ENCODE measurements around the gene SORCS3.

Gene SORCS3

DNA sequence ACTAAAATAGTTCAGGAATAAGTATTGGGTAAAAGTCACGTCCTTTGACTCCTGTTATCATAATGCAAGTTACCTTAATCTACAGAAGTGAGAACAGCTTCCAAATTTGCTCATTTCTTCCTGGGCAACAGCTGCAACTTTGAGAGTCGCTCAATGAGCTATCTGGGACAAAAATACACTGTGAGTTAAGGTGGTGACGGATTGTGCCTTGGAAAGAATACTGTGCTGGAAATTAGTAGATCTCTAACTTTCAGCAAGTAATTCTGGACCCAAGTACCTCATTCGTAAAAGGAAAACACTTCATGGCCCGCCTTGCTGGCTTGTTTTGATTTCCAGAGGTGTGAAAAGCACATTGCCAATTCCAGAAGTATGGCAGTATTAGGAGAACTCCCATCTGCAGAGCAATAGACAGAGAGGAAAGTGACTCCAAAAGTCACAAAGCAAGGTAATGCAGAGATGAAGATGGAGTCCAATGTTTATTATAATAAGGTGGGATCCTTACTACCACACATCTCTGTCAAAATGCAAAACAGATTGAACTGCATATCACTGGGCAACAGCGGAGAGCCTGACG lies 626.0 kb downstream of the SORCS3 start:
- no peak for DNase-seq (ENCODE audit: low read depth)

DNA sequence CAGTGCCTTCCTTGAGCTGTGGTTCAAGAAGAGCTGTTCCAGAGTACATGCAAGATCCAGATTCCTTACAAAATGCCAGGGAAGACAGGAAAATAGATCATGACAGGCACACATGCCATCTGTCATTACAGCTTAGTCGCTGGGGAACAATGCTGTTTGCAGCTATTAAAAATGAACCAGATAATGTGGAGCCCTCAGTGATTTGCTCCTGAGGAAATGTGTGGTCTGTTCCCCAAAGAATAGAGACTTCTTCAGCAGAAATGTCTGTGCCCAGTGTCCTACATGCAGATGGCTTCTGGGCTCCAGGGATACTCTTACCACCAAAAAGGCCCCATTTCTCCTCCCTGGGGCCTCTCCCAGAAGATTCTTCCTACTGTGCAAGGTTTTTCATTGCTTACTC lies 627.9 kb downstream of the SORCS3 start:
- DNase-seq (ENCODE audit: low read depth) = no peak

DNA sequence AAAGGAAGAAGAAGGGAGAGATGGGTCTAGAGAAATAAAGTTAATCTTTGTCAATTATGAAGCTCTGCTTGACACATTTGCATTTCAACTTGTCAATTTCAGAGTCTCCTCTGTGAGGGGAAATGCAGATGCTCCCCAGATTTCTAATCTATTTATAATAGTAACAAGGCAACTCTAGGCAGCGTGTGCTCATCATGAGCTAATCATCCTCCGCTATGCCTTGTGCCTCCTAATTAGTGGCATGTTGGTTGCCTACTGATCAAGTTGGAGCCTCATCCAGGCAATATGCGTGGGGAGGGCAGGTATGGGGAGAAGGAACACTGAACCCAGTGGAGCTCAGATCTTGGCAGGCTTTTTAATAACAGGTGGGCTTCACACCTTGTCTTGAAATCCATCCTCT lies 628.6 kb downstream of the SORCS3 start:
- no peak for DNase-seq (ENCODE audit: low read depth)

DNA sequence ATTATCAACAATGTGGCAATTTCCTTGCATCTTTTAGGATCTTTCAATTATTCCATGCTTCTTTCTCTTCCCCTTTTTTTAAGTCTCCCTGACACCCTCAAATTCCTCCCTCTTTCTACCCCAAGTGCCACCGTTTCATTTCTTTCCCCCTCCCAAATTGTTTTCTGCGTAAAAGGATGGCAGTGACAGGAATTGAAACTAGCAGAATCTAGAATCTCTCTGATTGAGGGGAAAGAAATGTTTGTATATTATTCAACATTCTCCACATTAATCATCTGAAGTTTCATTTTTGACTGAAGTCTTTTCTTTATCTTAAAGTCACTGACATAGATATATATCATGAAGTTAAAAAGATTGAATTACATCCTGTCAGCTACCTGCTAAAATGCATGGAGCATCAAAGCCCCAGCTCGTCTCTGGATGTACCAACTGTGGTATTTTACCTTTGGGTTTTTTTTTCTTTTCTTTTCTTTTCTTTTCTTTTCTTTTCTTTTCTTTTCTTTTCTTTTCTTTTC lies 633.5 kb downstream of the SORCS3 start:
- DNase-seq (ENCODE audit: low read depth) = no peak

DNA sequence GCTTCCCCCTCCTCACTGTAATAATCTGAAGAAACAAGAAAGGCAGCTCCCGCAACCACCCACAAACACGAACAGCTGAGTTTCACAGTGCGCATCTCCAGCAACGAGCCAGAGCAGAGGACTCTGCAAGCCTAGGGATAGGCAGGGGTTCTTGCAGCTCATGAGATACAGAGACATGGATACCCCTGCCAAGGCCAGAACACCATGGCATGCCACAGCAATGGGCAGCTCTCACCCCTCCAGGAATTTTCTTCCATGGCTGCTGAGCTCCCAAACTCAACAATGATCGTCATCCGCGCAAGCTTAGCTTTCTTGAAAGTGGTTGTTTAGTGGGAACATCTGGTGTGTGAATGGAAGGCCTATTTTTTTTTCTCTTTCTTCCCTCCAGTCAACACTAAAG lies 637.3 kb downstream of the SORCS3 start:
- no peak for DNase-seq (ENCODE audit: low read depth)

DNA sequence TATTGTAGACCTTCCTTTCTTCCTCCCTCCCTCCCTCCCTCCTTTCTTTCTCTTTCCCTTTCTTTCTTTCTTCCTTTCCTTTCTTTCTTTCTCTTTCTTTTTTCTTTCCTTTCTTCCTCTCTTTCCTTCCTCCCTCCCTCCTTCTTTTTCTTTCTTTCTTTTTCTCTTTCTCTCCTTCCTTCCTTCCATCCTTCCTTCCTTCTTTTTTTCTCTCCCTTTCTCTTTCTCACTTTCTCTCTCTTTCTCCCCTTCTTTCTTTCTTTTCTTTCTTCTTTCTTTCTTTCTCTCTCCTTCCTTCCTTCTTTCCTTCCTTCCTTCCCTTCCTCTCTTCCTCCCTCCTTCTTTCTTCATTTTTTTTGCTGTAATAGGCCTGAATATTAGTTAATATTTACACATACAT lies 638.0 kb downstream of the SORCS3 start:
- no peak for DNase-seq (ENCODE audit: low read depth)

DNA sequence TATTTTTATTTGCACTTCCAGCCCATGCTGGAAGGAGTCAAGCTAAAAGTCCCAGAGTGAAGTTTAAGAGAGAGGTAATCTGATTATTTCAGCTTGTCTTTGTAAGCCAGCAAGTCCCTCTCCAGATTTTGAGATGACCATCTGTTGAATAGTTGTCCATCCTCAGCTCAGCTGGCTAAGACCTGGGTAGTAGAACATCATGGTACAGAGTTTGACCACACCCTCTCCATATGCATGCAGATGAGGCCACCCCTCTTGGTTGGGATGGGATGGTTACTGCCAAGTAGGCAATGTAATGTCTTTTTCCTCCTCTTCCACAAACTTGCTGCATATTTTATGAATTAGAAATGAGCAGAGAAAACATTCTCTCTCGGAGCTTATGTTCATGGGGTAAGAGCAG lies 639.8 kb downstream of the SORCS3 start:
- no peak for DNase-seq (ENCODE audit: low read depth)

DNA sequence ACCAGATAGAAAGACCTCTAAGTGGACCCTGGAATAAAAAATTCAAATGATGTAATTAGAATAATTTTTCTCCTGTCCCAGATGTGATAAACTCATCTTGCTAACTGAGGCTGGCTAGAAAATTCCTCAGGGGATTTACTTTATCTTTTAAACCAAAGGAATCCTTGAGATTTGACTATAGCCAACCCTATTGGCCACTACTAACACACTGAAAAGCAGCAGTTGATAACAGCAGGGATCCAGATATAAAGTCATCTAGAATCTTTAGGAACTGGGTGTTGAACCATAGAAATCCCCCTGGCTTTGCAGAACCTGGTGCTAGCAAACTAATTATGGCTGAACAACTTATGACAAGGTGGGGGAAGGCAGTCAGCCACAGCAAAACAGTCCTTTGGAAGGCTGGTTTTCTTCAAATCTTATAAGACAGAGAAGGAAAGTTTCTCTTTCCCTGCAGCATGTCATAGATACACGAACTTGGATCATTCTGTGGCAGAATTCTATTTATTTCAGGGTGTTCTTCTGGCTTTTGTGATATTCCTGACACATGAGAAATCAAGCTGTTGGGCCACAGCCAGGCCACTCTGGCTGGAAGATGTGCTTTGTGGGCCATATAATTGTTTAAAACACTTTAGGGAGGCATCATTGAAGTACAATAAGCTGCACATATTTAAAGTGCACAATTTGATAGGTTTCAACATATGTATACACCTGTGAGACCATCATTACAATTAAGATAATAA lies 643.6 kb downstream of the SORCS3 start:
- DNase-seq (ENCODE audit: low read depth) = no peak

DNA sequence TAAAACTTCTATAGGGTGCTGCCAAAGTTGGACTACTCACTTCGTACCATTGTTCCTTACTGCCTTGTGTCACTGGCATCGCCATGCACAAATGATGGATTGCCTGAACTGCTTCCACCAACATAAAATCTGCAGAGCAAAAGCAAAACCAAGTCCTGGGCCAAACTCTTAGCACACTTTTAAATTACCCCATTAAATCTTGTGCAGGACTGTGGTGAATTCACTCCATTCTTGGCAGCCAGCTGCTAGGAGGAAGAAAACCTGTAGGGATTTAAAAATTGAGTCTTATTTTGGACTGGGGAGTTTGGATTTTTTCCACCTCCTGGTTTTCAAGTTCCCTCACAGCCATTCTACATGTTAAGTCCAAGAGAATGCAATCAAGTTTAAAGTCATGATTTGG lies 646.9 kb downstream of the SORCS3 start:
- DNase-seq (ENCODE audit: low read depth) = no peak

DNA sequence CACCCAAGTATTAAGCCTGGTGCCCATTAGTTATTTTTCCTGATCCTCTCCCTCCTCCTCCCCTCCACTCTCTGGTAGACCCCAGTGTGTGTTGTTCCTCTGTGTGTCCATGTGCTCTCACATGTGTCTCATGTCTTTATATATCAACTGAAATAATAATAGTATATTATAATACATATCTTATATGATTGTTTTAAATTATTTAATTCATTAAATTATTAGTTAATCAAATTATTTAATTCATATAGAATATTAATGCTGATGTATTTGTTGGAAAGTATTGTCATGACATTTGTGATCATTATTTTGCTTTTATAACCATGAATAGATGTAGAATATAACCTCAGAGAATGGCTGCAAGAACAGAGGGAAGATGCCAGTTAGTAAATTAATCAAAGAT lies 647.5 kb downstream of the SORCS3 start:
- DNase-seq (ENCODE audit: low read depth) = no peak

DNA sequence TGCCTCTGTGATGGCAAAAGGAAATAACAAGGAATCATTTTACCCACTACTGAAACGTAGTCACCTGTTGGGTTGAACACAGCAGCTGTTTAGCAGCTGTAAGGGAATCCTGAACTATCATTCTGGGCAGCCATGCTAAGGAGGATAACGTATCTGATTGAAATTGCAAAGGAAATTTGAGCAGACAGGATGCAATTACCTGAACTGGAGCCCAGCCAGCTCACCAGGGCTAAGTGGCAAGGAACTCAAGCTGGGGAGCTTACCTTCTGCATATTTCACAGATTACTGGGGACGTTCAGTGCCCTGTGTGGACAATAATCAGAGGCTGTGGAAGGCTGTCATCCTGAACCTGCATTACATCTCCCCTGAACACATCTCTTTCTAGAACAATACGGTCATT lies 650.5 kb downstream of the SORCS3 start:
- no peak for DNase-seq (ENCODE audit: low read depth)

DNA sequence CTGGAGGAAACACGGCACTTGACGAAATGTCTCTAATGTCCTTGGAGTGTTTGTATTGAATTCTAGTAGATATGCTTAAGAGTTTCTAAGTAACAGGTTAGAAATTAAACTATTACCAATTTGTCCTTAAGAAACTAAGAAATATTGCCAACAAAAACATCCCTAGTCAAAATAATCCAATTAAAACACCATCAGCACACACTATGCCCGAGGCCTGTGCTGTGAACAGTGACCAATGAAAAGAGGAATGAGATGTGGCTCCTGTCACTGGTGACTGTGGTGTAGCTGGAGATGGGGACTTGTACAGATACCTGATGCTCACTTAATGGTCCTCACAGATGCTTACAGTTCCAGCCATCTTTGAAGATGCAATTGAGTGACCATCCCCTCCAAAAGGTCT lies 651.1 kb downstream of the SORCS3 start:
- DNase-seq (ENCODE audit: low read depth) = no peak

Data from HS-27A (cell line).